ENCODE results near the gene STK4. TPM values are rescaled to one million over a fixed set of nuclear protein-coding genes. Genes with fewer than 3 reads are reported as not detected.

The STK4 gene
- total RNA-seq, 1 experiment from 2014 or later: 19.5 TPM

- DNase-seq (ENCODE audit: low read depth in 1 of 2, low spot score in 2 of 2): no peak
- H3K4me1 ChIP-seq (replicated peaks): no peaks in the 10 kb centered on the region
- H3K27me3 ChIP-seq (replicated peaks): peaks cover 15% of the 10 kb centered on the region
- H3K36me3 ChIP-seq: no peaks in the 10 kb centered on the region
- no peak overlapping the region for H3K27ac ChIP-seq
- no peak overlapping the region for H3K4me3 ChIP-seq
- H3K9me3 ChIP-seq (replicated peaks): no peaks in the 10 kb centered on the region
Measured at GRCh38 chr20:45118028-45118427, 151.7 kb downstream of the STK4 start.

- no peaks in the 10 kb centered on the region for H3K9me3 ChIP-seq (replicated peaks)
- no peaks in the 10 kb centered on the region for H3K4me1 ChIP-seq (replicated peaks)
- no peak overlapping the region for H3K4me3 ChIP-seq
- H3K27me3 ChIP-seq (replicated peaks): peaks cover 15% of the 10 kb centered on the region
- H3K27ac ChIP-seq: no peak overlapping the region
- H3K36me3 ChIP-seq: no peaks in the 10 kb centered on the region
- DNase-seq (ENCODE audit: low read depth in 1 of 2, low spot score in 2 of 2): no peak
Measured at GRCh38 chr20:45119556-45120266, 153.4 kb downstream of the STK4 start.

- H3K4me3 ChIP-seq: no peak overlapping the region
- H3K36me3 ChIP-seq: no peaks in the 10 kb centered on the region
- H3K9me3 ChIP-seq (replicated peaks): no peaks in the 10 kb centered on the region
- H3K27me3 ChIP-seq (replicated peaks): peaks cover 15% of the 10 kb centered on the region
- no peak overlapping the region for H3K27ac ChIP-seq
- H3K4me1 ChIP-seq (replicated peaks): no peaks in the 10 kb centered on the region
- no peak for DNase-seq (ENCODE audit: low read depth in 1 of 2, low spot score in 2 of 2)
Measured at GRCh38 chr20:45121388-45121787, 155.1 kb downstream of the STK4 start.

- Histone ChIP-seq H3K9me3 (replicated peaks) (no peaks in the 10 kb centered on the region), H3K27ac (no peak within 1 kb of the TSS), H3K36me3 (no peaks in the 10 kb centered on the region), H3K27me3 (replicated peaks) (peaks cover 11% of the 10 kb centered on the region), H3K4me3 (no peak within 1 kb of the TSS), H3K4me1 (replicated peaks) (no peaks in the 10 kb centered on the region)
- no peak for DNase-seq (ENCODE audit: low read depth in 1 of 2, low spot score in 2 of 2)
Measured at GRCh38 chr20:45124365-45124764, 158.1 kb downstream of the STK4 start, which contains the start of gene WFDC12. Gene WFDC12 (minus strand): TSS chr20:45124465. CDS start chr20:45124447, 18 bp downstream.

- DNase-seq (ENCODE audit: low read depth in 1 of 2, low spot score in 2 of 2): no peak
- Histone ChIP-seq H3K36me3 (no peaks in the 10 kb centered on the region), H3K9me3 (replicated peaks) (no peaks in the 10 kb centered on the region), H3K27ac (no peak overlapping the region), H3K4me3 (no peak overlapping the region), H3K4me1 (replicated peaks) (no peaks in the 10 kb centered on the region), H3K27me3 (replicated peaks) (peaks cover 8% of the 10 kb centered on the region)
Measured at GRCh38 chr20:45128099-45128498, 161.8 kb downstream of the STK4 start.

Other genes starting within 250 kb of the STK4 start
- not detected in 2 replicates for gene KCNK15, start 220.6 kb upstream of the STK4 start, total RNA-seq (2014; rRNA removed; shearing (Covaris generic))
- not detected in 2 replicates for gene RIMS4, start 156.0 kb upstream of the STK4 start, total RNA-seq (2014; rRNA removed; shearing (Covaris generic))
- gene YWHAB, start 80.8 kb upstream of the STK4 start, total RNA-seq (2014; rRNA removed; shearing (Covaris generic)): 84.0 and 95.5 TPM in 2 replicates
- 3.9 and 4.8 TPM in 2 replicates for gene PABPC1L, start 56.5 kb upstream of the STK4 start, total RNA-seq (2014; rRNA removed; shearing (Covaris generic))
- 20.3 and 33.7 TPM in 2 replicates for gene TOMM34, start 6.1 kb upstream of the STK4 start, total RNA-seq (2014; rRNA removed; shearing (Covaris generic))
- not detected in 2 replicates for gene KCNS1, start 134.6 kb downstream of the STK4 start, total RNA-seq (2014; rRNA removed; shearing (Covaris generic))
- gene WFDC5, start 148.7 kb downstream of the STK4 start, total RNA-seq (2014; rRNA removed; shearing (Covaris generic)): not detected in 2 replicates
- not detected in 2 replicates for gene WFDC12, start 158.0 kb downstream of the STK4 start, total RNA-seq (2014; rRNA removed; shearing (Covaris generic))
- gene PI3, start 208.4 kb downstream of the STK4 start, total RNA-seq (2014; rRNA removed; shearing (Covaris generic)): not detected in 2 replicates
- gene SEMG1, start 240.5 kb downstream of the STK4 start, total RNA-seq (2014; rRNA removed; shearing (Covaris generic)): not detected in 2 replicates

Data from SJSA1 (cell line).